Measurements from ENCODE around the gene MFRP.

The MFRP gene

DNA sequence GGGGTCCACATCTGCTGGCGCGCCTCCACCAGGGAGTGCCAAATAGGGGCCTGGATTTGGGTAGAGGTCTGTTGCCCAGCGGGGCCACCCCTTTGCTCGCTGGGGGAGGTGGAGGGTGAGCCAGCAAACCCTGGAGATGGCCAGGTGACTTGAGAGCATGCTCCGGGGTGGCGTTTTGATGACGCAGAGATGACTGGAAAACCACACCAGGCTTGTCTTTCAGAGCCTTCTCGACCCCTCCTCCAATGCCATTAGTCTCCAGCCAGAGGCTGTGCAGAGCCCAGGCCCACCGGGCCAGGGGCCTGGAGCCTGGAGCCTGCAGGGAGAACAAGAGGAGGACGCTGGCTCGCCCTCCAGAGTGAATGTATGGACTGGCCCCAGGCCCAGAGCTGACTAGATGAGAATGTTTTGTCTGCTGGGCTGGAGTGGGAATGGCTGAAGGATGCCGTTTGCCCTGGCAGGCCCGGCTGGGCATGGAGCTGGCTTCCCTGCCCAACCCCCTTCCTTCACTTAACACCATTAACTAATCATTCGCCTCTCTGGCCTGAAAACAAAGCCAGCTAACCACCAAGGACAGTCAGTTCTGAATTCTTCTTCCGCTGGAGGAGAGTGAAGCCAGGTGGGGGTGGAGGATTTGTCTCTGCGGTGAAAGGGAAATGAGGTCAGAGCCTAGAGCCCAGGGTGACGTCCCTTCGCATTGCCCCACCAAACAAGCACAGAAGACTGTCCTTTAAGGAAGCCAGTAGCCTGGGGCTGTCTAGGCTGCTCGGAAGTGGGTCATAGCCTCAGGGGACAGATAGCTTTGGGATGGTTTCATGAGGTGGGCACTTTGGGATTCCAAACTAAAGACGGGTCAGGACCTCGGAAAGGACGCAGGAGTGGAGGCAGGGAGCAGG lies 28.0 kb downstream of the MFRP start:
- no peak for DNase-seq (ENCODE audit: low spot score)

GRCh38 chr11:119317592-119318239 lies 28.8 kb downstream of the MFRP start:
- no peak for DNase-seq (ENCODE audit: low spot score)

DNA sequence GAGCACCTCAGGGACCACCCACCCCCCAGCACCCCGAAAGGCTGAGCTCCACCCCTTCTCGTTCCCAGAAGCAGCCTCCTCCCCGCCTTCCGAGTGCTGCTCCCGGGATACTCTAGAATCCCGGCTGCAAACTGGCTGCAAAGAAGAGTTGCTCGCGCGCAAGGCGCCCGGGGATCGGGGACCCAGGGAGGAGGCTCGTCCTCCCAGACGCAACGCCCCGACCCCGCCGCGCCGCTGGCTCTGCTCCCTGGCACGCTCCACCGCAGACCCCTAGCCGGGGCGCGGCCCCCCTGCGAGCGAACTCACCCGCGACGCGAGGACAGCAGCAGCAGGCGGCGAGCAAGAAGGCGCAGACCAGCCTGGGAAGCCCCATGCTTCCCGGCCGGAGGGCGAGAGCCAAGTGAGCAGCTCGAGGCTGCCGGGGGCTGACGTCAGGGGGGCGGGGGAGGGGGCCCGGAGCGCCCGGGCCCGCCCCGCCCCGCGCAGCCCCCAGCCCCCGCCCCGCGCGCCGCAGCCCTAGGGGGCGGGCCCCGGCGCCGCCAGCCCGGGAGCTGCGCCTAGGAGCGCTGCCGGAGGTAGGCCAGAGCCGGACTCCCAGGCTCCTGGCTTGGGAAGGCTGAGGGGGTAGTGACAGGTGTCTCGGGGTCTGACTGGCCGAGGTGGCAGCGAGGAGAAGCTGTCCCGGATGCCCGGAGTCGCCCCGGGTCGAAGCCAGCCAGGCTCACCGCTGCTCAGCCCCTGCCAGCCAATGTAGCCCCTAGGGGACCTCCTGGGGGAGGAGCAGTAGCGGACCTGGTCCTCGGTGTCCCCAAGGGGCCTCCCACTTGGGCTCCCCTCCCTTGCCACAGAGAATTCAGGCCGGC lies 29.5 kb downstream of the MFRP start, which contains the start of gene MCAM:
MCAM (minus strand) TSS at position 402 of the 863 bp plus-strand sequence; CDS start at position 373, 29 bp downstream.
- DNase-seq (ENCODE audit: low spot score): peak; percentile 55

DNA sequence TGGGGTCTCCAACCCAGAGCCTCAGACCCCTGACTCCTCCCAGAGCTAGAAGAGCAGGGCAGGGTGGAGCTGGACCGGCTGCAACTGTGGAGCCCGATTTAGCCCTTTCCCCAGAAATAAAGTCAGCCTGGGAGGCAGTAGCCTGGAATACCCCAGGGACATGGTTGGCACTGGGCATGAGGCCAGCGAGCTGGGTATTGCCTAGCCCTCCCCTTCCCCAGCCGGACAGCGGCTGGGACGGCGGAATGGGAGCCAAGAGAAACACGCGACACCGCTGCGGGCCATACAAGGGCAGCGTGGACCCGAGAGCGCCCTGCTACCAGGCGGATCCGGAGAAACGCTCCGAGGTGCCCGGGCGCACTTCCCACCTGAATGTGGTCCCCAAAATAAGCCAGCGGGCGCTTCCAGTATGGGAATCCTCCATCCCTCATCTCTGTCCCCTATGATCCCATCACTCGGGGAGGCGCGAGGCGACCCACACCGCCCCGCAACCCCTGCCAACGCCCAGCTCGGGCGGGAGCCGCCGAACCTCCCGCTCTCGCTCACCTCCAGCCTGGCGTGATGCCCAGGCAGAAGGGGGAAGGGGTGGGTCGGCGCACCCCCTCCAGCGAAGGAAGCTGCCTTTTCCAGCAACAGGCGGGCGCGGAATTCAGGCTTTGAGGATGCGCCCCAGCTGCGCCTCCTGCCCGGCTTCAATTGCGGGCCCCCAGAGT lies 30.3 kb downstream of the MFRP start:
- DNase-seq (ENCODE audit: low spot score): no peak

DNA sequence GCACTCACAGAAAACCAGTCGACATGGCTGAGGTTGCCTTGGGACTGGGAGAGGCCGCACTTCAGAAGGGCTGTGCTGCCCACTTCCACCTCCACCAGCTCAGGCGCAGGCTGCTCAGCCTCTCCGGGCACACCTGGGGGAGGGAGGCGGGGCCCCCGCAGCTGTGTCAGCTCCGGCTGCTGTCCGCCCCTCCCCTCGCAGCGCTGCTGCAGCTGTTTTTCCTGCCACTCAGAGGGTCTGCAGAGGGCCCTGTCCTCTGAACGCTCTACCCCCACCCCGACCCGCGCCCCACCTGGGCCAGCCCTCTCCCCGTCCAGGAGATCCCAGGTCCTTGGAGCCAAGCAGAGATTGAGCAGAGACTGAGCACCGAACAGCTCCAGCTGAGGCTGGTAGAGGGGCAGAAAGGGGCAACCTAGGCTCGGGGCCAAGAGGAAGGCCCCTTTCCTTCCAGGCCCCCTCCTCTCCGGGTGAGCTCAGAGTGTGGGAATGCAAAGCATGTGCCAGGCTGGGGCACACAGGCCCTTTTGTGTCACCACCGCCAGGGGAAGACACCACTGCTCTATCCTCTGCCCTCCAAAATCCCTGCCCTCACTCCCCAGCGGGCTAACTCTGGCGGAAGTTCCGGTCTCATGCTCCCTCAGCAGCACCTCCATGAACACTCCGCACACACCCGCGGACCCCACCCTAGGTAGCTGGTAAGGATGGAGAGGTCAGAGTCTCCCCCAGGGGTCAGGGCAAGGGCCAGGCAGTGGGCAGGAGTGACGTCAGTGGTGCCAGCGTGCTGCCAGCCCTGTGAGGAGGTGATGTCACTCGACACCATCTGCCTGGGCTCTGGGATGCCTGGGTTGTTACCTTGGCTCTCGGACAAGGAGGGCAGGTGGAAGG lies 31.1 kb downstream of the MFRP start:
- no peak for DNase-seq (ENCODE audit: low spot score)

DNA sequence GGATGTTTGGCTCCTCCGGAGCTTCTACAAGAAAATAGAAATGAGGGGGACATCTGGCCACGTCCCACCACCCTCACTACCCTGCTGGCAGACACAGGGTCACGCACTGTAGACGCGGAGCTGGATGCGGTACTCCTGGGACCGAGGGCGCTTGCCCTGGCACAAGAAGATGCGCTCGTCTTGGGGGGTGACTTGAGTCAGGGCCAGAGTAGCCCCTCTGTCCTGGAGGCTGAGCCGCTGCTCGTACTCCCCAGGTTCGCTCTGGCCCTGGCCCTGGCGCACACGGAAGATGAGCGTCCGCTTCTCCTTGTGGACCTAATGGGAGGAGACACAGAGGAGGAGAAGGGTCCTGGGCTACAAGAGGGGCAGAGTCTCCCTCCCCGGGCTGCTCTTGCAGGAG lies 31.8 kb downstream of the MFRP start:
- no peak for DNase-seq (ENCODE audit: low spot score)

DNA sequence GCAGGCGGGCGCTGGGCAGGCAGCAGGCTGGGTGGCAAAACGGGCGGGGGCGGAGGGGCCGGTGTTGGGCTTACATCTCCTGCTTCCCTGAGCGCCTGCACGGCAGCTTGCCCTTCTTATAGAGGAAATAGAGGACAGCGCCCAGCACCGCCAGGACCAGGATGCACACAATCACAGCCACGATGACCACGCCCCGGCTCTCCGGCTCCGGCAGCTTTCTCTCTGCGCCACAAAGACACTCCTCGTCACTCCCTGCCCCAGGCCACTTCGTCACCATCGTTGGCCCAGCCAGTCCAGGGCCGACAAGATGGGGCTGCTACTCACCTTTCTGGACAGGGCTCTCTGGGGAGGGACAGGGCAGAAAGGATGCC lies 35.8 kb downstream of the MFRP start:
- DNase-seq (ENCODE audit: low spot score): no peak

- DNase-seq (ENCODE audit: low spot score): no peak
Observed at GRCh38 chr11:119309953-119310681, 36.4 kb downstream of the MFRP start.

DNA sequence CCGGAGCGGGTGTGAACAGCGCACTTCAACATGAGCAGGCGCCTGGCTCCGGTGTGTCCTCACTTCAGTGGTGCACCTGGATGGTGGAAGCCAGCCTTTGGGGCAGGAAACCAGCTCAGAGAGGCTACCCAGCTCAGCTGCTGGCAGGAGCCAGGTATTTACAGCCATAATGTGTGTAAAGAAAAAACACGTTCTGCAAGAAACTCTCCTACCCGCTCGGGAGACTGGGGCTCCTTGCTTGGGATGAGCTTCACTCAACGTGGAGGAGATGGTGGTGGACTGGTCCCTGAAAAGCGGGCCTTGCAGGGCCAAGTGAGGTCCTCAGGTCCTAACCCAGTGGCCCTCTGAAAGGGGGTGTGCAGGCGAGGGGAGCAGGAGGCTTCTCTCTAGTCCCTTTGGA lies 37.1 kb downstream of the MFRP start:
- no peak for DNase-seq (ENCODE audit: low spot score)

DNA sequence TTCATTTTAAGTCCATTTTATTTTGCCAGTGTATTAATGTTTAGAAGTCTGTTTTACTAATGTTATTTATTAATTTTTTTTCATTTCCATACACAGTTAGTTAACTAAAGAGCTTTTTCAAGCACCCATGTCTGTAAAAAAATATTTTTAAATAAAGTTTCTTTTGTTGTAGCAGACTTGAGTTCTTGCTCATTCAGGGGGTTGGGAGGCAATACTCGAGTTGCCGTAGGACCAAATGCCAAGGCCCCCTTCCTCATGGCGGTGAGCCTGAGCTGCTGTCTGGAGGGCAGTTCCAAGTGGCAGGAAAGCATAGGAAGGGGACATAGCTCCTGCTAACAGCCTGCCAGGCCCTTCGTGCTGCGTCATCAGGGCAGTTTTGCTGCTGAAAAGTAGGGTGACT lies 38.5 kb downstream of the MFRP start:
- no peak for DNase-seq (ENCODE audit: low spot score)

GRCh38 chr11:119307219-119307618 lies 39.3 kb downstream of the MFRP start:
- DNase-seq (ENCODE audit: low spot score): no peak

DNA sequence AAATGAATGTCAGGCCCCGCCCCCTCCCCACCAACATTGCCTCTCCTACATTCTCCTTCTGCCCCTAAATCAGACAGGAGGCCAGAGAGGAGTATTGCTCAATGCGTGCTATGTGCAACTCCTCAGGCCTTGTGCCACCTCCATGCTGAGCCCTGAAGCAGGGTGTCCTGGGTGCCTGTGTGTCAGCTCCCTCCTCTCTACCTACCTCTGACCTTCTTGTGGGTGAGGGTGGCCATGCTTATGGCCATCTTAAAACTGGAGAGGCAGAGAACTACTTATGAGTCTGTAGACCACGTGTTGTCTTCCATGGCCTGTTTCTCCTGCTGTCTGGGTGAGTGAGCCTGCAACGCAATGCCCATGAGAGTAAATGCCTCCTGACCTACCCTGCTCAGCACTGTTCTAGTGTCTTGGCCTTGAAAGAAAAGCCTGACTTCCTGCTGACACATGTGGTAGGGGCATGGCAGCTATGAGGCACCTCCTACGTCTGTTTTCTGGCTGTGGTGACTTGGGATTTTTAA lies 40.1 kb downstream of the MFRP start:
- peak; percentile 58 for DNase-seq (ENCODE audit: low spot score)

DNA sequence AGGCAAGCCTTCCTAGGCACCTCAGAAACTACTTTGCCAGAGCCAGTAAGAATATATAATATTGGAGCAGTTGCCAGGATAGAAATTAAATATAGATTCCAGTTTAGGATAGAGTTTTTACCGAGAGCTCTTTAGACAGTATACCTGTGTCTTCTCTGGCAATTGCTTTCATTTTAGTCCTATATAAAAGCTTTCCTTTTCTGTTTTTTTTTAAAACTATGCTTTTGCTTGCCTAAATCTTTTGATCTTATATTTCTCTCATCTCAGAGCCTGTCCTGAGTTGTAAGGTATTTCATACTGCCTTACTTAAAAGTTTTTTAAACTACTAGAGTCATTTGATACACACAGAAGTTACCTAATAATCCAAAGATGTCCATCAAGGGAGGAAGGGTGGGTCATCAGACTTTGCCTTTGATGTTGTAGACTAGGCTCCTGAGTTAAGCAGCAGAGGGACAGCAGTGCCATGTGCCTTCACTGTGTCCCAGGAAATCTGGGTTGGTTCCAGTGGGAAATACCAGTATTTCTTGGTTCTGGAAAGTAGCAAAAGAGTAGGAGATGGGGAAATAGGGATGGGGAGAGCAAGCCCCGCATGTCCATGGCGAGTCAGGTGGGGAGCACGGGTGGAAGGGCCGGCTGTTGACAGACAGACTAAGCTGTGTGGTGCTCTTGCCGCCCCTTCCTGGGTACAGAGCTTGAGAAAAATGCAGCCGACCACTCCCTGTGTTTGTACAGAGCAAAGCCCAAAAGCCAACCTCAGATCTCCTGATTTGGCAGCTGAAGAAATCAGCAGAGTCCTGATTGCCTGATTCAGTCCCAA lies 40.7 kb downstream of the MFRP start:
- no peak for DNase-seq (ENCODE audit: low spot score)

DNA sequence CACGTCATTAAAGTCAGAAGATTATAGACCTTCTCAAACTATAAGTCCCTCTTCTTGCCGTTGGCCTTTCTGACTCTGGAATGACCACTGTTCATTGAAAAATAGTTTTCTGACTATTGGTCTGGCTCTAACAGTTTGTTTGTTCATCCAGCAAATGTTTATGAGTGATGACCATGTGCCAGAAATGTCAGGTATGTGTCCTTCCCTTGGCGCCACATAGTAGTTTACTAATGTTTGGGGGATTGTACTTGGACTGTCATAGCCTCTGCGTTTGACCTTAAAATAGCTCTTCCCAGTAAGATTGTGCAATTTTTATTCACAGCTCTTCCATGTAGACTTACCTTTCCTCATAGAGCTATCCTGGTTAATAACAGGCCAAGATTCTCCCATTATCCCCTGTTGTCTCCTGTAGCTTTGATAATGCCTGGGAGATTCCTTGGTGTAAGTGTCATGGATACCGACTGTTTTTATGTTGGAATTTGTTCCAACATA lies 43.2 kb downstream of the MFRP start:
- DNase-seq (ENCODE audit: low spot score): no peak

DNA sequence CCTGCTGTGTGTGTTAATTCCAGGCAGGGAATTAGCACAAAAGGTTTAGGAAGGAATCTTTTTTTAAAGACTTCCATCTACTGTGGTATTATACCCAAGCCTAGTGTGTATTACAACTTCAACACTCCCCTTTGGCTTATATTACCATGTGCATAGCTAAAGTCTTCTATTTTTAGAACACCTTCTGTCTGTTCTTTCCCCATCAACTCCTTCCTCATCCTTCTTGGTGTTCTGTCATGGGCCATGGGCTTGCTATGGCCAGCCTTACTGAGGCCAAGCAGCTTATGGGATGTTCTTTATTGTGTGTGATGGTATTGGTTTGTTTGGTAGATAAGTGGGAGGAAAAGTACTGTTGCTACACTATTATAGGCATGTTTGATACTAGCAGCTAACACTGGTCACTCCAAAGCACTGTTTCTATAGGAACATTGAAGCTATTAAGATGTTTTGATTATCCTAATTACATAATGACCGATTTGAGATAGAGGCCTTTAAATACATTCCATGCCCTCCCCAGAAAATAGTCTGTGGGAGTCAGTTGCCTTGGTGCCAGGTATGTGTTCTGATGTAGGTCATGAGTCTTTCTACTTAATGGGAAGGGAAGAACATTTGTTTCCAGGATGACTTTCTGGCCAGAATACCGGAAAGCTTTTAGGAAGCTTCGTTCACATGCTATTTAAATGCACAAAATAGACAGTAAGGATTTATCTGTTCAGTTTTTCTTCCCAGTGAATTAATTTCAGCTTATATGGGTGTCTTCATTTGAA lies 46.1 kb downstream of the MFRP start:
- no peak for DNase-seq (ENCODE audit: low spot score)

- DNase-seq (ENCODE audit: low spot score): no peak
Observed at GRCh38 chr11:119299416-119299815, 47.1 kb downstream of the MFRP start.

GRCh38 chr11:119298726-119299125 lies 47.8 kb downstream of the MFRP start:
- DNase-seq (ENCODE audit: low spot score): no peak

GRCh38 chr11:119297938-119298337 lies 48.6 kb downstream of the MFRP start:
- DNase-seq (ENCODE audit: low spot score): no peak
